Endometrium (tissue), 2 donors: ENCODE measurements around the gene MUC2.

Experiments
- FAIRE-seq: peaks from 2 replicates; lab custom pipeline; 2012; peaks lifted over from hg19 to GRCh38; lab: Jason Lieb, UNC
- donor health status: control.
- donor health status: control.

The MUC2 gene

GRCh38 chr11:1074244-1075221, at the start of gene MUC2:
MUC2 (plus strand) TSS chr11:1074874.
- FAIRE-seq = no peak

DNA sequence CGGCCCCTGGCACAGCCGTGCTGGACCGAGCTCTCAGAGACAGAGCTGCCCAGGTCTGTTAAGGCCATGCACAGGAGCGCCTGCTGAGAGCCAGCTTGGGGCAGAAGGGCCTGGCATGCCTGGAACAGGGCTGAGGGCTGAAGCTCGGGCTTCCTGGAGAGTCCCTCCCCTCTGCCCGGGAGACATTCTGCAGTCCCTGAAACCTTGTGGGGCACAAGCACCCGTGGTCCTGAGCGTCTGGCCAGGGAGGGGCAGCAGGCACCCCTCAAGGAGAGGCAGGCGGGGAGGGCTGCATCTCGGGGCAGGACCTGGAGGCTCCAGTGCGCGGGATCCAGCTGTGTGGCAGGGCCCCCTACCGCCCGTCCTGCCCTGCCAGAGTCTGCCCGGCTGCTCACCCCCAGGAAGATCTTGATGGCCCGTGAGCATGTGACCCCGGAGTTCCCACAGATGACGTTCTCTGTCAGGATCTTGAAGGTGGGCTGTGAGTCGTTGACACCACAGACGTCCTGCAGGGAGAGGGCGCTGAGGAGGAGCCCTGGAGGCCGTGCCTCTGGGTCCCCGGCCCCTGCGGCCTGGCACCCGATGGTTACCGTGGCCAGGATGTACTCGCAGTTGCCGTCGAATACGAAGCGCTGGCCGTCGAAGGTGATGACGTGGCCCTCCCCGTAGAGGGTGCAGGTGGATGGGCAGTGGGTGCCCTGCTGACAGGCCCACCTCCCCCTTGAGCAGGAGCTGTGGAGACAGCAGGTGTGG, 49.1 kb upstream of the MUC2 start:
- FAIRE-seq = no peak

GRCh38 chr11:1026163-1026450, 48.6 kb upstream of the MUC2 start:
- FAIRE-seq = no peak

DNA sequence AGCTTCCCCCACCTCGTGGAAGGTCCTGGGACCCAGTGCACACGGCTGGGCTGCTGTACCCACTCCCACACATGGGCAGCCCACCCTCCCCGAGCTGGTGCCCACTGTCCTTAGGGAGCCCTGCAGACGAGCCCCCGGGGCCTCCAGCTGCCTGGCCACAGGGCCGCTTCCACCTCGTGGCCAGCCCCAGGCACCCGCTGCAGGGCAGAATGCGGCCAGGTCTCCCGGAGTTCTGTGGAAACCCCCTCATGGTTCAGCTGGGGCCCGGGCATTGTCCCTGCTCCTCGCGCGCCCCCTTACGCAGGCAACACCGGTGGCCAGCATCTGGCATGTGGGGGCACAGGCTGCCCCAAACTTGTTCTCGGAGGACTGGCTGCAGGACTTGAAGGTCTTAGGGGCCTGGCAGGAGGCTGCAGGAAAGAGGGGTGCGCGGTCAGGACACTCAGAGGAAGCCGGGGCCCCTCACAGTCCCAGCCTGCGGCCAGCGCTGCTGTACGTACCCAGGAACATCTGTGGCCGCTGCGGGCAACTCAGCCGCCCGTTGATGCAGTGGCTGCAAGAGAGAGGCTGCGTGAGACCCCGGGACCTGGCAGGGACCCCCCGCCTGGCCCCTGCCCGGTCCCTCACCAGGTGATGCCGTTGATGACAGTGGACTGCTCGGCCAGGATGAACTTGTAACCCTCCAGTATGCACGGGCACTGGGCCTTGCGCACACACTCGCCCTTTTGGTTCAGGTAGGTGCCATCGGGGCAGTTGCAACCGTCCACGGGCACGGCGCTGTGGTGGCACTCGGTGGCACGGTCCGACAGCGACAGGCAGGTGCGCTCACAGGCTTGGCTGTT, 47.8 kb upstream of the MUC2 start:
- FAIRE-seq = no peak

DNA sequence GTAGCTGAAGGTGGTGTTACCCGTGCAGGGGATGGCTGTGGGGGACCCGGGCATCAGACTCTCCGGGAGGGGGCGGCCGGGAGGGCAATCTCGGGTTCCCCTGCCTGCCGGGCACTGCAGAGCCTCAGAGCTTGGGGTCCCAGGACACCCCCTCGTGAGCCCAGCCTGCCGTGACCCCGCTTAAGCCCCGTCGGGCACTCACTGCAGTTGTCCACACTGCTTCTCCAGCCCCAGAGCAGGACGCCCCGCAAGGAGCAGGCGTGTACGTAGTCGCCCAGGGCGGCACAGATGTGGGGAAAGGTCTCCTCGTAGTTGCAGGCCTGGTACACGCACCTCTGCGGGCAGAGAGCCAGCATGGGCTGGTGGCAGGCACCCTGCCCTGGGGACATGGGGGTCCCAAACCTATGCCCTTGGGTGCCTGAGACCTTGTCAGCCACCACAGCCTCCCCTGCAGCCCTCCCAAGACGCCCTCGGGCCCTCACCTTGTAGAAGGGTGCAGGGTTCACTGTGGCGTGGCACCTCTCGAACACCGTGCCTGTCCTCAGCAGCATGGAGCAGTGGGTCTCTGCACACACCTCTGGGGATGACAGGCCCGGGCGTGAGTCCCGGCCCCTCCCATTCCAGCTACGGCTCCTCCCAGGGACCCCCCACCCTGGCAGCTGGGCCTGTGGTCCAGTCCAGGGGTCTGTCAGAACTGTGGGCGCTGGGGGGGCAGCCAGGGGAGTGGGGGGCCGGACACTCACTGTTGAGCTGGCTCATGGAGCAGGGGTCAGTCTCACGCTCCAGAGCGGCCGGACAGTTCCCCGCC, 47.0 kb upstream of the MUC2 start:
- FAIRE-seq = no peak

- no peak for FAIRE-seq
These were observed 46.5 kb upstream of the MUC2 start for GRCh38 chr11:1028291-1028540.

DNA sequence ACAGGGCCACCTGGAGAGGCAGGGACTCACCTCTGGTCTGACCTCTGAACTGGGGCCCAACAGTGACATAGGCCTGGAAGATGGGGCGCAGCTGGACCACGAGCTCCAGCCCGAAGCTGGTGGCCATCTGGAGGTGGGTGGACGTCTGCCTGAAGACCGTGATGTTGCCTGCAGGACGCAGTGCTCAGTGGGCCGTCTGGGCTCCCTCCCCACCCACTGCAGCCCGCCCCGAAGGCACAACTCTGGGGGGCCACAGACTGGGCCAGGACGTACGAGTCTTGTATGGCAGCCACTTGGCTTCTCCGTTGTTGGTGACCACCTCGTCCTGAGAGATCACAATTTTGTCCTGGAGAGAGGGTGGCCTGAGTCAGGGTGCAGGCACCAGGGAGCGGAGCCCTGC, 46.1 kb upstream of the MUC2 start:
- FAIRE-seq = no peak

GRCh38 chr11:1029051-1029450, 45.6 kb upstream of the MUC2 start:
- FAIRE-seq = no peak

DNA sequence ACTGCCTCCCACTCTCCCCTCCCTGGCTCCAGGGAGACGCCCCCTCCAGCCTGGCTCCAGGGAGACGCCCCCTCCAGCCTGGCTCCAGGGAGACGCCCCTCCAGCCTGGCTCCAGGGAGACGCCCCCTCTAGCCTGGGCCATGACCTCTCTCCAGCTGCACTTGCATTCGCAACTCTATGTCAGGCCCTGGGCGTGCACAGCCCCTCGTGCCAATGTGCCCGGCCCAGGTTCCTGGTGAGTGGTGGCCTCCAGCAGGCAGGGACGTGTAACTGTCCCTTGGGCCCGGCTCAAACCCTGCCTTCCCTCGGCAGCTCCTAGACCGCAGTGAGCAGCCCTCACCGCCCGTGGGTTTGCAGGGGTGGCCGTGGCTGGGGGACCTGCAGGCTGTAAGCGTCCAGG, 45.0 kb upstream of the MUC2 start:
- FAIRE-seq = no peak

- FAIRE-seq = no peak
These were observed 44.6 kb upstream of the MUC2 start for GRCh38 chr11:1030086-1030485.

GRCh38 chr11:1030556-1030955, 44.1 kb upstream of the MUC2 start:
- FAIRE-seq = no peak

- FAIRE-seq = no peak
These were observed 43.4 kb upstream of the MUC2 start for GRCh38 chr11:1031121-1031899.

DNA sequence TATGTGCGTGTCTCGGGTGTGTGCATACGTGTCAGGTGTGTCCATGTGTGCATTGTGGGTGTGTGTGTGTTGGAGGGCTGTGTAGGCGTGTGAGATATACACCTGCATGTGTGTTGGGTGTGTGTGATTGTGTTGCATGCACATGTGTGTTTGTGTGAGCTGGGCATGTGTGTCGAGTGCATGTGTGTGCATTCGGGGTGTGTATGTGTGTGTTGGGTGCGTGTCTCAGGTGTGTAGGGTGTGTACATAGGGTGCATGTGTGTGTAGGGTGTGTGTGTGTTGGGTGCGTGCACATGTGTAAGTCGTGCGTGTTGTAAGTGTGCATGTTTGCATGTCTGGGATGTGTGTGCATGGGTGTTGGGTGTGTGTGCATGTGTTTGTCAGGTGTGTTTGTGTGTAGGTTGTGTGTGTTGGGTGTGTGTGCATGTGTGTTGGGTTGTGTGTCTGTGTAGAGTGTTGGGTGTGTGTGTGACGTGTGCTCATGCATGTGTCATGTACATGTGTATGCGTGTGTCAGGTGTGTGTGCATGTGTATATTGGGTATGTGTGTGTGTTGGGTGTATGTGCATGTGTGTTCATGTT, 42.3 kb upstream of the MUC2 start:
- no peak for FAIRE-seq

- no peak for FAIRE-seq
These were observed 41.5 kb upstream of the MUC2 start for GRCh38 chr11:1033016-1033798.

DNA sequence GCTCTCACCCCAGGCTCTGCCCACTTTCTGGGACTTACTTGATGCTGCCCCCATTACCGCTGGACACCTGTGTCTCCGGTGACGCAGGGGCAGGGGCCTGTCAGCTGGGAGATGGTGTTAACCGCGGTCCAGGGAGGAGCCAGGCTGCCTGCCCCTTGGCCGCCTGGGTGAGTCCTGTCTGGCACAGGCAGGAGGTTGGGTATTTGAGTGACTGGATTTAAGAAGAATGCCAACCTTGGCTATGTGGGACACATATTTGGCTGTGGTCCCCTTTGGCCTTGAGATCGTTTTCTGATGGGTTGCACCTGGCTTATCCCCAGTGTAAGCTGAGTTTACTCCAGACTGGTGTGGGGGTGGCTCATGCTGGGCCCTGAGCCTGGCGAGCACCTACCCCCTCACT, 40.7 kb upstream of the MUC2 start:
- FAIRE-seq = no peak

DNA sequence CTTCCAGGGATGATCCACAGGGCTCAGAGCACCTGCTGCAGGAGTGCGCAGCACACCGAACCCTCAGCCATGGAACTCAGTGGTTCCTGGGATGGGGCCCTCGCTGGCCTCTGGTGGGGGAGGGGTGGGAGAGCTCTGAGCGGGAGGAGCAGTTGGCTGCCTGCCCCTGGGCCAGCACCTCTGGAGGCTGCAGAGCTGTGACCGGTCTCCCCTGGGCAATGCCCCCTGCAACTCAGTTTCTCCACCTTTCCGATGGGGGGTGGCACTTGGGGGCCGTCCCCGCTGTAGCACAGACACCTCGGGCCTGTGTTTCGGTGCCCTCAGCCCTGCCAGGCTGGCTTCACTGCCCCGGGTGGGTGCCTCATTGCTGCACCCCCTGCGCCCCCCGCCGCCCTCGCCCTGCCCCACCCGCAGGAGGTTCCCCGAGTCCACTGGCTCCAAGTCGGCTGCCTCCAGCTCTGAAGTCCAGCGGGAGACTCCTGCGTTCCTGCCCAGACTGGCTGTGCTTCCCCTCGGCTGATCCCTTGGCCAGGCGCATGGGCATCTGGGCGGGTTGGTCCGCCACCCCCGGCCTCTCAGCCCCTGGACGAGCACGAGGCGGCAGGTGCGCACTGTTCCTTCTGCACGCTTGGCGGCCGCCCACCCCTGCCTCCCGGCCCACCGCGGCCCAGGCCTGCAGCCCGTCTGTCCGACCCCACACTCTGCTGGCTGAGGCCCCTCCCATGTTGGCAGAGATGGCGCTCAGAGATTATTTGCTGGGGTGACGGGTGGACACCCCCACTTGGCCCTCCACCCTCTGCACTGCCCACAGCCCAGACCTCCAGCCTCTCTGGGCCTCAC, 40.0 kb upstream of the MUC2 start:
- FAIRE-seq = no peak

DNA sequence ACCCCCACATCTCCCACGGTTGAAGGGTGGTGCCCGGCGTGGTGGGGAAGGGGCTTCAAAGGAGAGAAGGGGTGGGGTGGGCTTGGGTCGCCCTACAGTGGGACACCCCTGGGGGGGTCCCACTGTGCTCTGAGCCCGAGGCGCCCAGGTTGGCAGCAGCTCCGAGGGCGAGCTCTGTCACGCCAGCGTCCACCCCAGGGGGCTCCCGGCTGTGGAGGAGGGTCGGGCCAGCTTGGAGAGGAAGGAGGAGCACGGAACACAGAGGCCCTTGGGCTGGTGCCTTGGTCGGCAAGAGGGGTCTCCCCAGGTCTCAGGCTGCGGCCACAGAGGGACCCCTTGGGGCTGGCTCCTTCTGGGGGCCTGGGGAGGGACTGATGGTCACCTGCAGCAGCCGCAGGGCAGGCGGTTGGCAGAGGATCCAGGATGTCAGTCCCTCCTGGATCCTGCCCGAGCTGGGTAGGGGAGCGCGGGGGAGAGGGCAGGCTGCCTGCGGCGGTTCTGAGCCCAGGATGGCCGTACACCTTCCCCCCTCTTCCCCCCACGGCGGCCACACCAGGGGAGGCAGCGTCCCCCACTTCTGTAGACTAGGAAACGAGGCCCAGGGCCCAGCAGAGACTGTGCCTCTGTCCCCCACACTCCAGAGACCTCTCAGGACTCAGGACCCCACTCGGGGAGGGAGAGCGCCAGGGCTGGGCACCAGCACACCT, 38.9 kb upstream of the MUC2 start:
- no peak for FAIRE-seq

- no peak for FAIRE-seq
These were observed 38.3 kb upstream of the MUC2 start, which contains the start of gene MUC6 for GRCh38 chr11:1036303-1036923. MUC6 (minus strand) TSS chr11:1036718; CDS start chr11:1036655, 63 bp downstream.
